ENCODE data around the gene RPS6KA3. TPM values are rescaled to one million over a fixed set of nuclear protein-coding genes. Genes with fewer than 3 reads are reported as not detected.

RPS6KA3 gene
- total and polyA plus RNA-seq, 9 of the 15 experiments (the other 6 are each of a cell fraction or from before 2014, with no cell fraction given): 10.9 to 61.9 (median 37.4) TPM

- no peaks in the 10 kb centered on the region for H3K27me3 ChIP-seq (ENCODE audit: control insufficient read depth in 2 of 2, insufficient read depth in 2 of 2, low read length in 2 of 2)
- H3K36me3 ChIP-seq (ENCODE audit: control insufficient read depth, insufficient read depth, low read length): peaks cover 26% of the 10 kb centered on the region; the same call in 2 of the 3 replicates
- H3K79me2 ChIP-seq (ENCODE audit: control insufficient read depth, insufficient read depth, low read length): peaks cover 5% of the 10 kb centered on the region; the same call in 1 of the 3 replicates
- H2AFZ ChIP-seq (ENCODE audit: low read depth, low read length): no peak overlapping the region
- no peak for TF ChIP-seq EP400 (IDR thresholded peaks at IDR 0.05)
- TF ChIP-seq PRMT5 (CRISPR knock-in tag; IDR thresholded peaks at IDR 0.05): no peak
- no peak for TF ChIP-seq PHF8 (IDR thresholded peaks at IDR 0.05; ENCODE audit: borderline replicate concordance, low read length)
- no peak for TF ChIP-seq NCOA2 (IDR thresholded peaks at IDR 0.05; ENCODE audit: partially characterized antibody in 2 of 2)
- no peak for TF ChIP-seq BRD4 (IDR thresholded peaks at IDR 0.05)
- TF ChIP-seq ZNF707 (CRISPR knock-in tag; conservative IDR thresholded peaks at IDR 0.05): no peak
- no peak for TF ChIP-seq SMAD1 (IDR thresholded peaks at IDR 0.05; ENCODE audit: low read depth, low read length, partially characterized antibody)
- TF ChIP-seq, protein P1, sequence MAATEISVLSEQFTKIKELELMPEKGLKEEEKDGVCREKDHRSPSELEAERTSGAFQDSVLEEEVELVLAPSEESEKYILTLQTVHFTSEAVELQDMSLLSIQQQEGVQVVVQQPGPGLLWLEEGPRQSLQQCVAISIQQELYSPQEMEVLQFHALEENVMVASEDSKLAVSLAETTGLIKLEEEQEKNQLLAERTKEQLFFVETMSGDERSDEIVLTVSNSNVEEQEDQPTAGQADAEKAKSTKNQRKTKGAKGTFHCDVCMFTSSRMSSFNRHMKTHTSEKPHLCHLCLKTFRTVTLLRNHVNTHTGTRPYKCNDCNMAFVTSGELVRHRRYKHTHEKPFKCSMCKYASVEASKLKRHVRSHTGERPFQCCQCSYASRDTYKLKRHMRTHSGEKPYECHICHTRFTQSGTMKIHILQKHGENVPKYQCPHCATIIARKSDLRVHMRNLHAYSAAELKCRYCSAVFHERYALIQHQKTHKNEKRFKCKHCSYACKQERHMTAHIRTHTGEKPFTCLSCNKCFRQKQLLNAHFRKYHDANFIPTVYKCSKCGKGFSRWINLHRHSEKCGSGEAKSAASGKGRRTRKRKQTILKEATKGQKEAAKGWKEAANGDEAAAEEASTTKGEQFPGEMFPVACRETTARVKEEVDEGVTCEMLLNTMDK (IDR thresholded peaks at IDR 0.05; ENCODE audit: borderline replicate concordance, insufficient read depth, low read depth, low read length, poor library complexity, severe bottlenecking): no peak
- no peak for TF ChIP-seq ZNF282 (CRISPR knock-in tag; IDR thresholded peaks at IDR 0.05)
- no peak for TF ChIP-seq STAG1 (CRISPR knock-in tag; IDR thresholded peaks at IDR 0.05; ENCODE audit: borderline replicate concordance)
- TF ChIP-seq ATF2 (CRISPR knock-in tag; IDR thresholded peaks at IDR 0.05): no peak
- no peak overlapping the region for H3K4me2 ChIP-seq (ENCODE audit: insufficient read depth, low read length)
- no peak for FAIRE-seq
- WGBS (ENCODE audit: insufficient coverage, low coverage, missing lambda C conversion rate): 97% methylated on average over 3 of the region's 3 CpGs
- in situ Hi-C loops (cut with MboI) (no loop called here), intact Hi-C loops (cut with micrococcal nuclease) (no loop called here)
- no peak overlapping the region for H3K9ac ChIP-seq (ENCODE audit: insufficient read depth in 1 of 2, low read depth in 2 of 2, low read length in 2 of 2)
- H3K4me3 ChIP-seq: no peak overlapping the region
- ATAC-seq: no peak
- ChIA-PET CTCF (ENCODE audit: low intra/inter-chr PET ratio) (no interaction called here), POLR2A (no interaction called here)
- H3K9me1 ChIP-seq (ENCODE audit: control insufficient read depth, insufficient read depth, low read length): no peaks in the 10 kb centered on the region
- no peaks in the 10 kb centered on the region for H3K9me3 ChIP-seq (replicated peaks; ENCODE audit: control insufficient read depth, insufficient read depth, low read depth, low read length)
- no peak overlapping the region for H3K27ac ChIP-seq (ENCODE audit: extremely low read depth, low read depth, low read length)
- no peaks in the 10 kb centered on the region for H4K20me1 ChIP-seq (replicated peaks; ENCODE audit: control insufficient read depth, insufficient read depth, low read length)
- no TSS peak for BruUV-seq (replicated peaks)
- H3K4me1 ChIP-seq (replicated peaks in 1 of 2; ENCODE audit: control insufficient read depth in 2 of 2, insufficient read depth in 2 of 2, low read length in 2 of 2): peaks cover 0 to 2% of the 10 kb centered on the region in 2 experiments; a peak in 2 of 5 replicates
- DNase-seq (ENCODE audit: extremely low read depth in 1 of 4, low spot score in 3 of 4): no peak
Observed at GRCh38 chrX:20230406-20230805, 36.3 kb downstream of the RPS6KA3 start.
